A549 treated with ZK216348 at 1 μM for 4 hours (cell line): ENCODE results near the gene PNPLA6. TPM values are rescaled to one million over a fixed set of nuclear protein-coding genes. Genes with fewer than 3 reads are reported as not detected.

Source experiments
- total RNA-seq: library from RNA; stranded (reverse); fragments of 200-300 nt; extraction: Qiagen RNA extraction; gene quantifications from 5 replicates; pipeline ENCODE4 v1.2.3, GENCODE V29; 2022; ENCODE audit warnings: low read depth

Gene PNPLA6
- 20.6 to 42.1 TPM (median 36.0 TPM) in 5 replicates for total RNA-seq

GRCh38 chr19:7535047-7535997 is at the start of gene PNPLA6:
Gene PNPLA6 (plus strand): TSS chr19:7535717. CDS start chr19:7535789, 72 bp downstream.

GRCh38 chr19:7488736-7489353 is 46.7 kb upstream of the PNPLA6 start, which contains the start of gene PEX11G:
Gene PEX11G (minus strand): TSS chr19:7489035. CDS start chr19:7489010, 25 bp downstream.

GRCh38 chr19:7515645-7516151 is 19.8 kb upstream of the PNPLA6 start, which contains the start of gene ZNF358:
Gene ZNF358 (plus strand): TSS chr19:7516103. CDS start chr19:7519243, 3,140 bp downstream.

GRCh38 chr19:7522072-7522922 is 13.2 kb upstream of the PNPLA6 start, which contains the start of gene MCOLN1:
Gene MCOLN1 (plus strand): TSS chr19:7522624. CDS start chr19:7522751, 127 bp downstream.

GRCh38 chr19:7595466-7596133 is 60.1 kb downstream of the PNPLA6 start, which contains the start of gene CAMSAP3:
Gene CAMSAP3 (plus strand): TSS chr19:7595863. CDS start chr19:7596003, 140 bp downstream.

Other genes starting within 250 kb of the PNPLA6 start
- 1.6 to 4.1 TPM (median 2.7 TPM) in 5 replicates for gene INSR, start 241.3 kb upstream of the PNPLA6 start, total RNA-seq
- 39.4 to 76.3 TPM (median 65.4 TPM) in 5 replicates for gene ARHGEF18, start 186.8 kb upstream of the PNPLA6 start, total RNA-seq
- gene PEX11G, start 46.7 kb upstream of the PNPLA6 start, total RNA-seq: 1.6 to 2.7 TPM (median 2.1 TPM) in 5 replicates
- gene ZNF358, start 19.6 kb upstream of the PNPLA6 start, total RNA-seq: 10.7 to 21.1 TPM (median 17.4 TPM) in 5 replicates
- gene MCOLN1, start 13.1 kb upstream of the PNPLA6 start, total RNA-seq: 6.6 to 14.2 TPM (median 13.6 TPM) in 5 replicates
- 2.4 to 6.9 TPM (median 4.3 TPM) in 5 replicates for gene CAMSAP3, start 60.1 kb downstream of the PNPLA6 start, total RNA-seq
- 15.8 to 27.9 TPM (median 26.8 TPM) in 5 replicates for gene XAB2, start 93.8 kb downstream of the PNPLA6 start, total RNA-seq
- 43.5 to 95.4 TPM (median 54.5 TPM) in 5 replicates for gene PET100, start 94.1 kb downstream of the PNPLA6 start, total RNA-seq
- gene PCP2, start 98.0 kb downstream of the PNPLA6 start, total RNA-seq: not detected in 5 replicates
- 26.8 to 46.6 TPM (median 39.2 TPM) in 5 replicates for gene STXBP2, start 101.4 kb downstream of the PNPLA6 start, total RNA-seq
- not detected in 5 replicates for gene RETN, start 133.3 kb downstream of the PNPLA6 start, total RNA-seq
- gene MCEMP1, start 141.4 kb downstream of the PNPLA6 start, total RNA-seq: not detected in 5 replicates
- 43.1 to 110 TPM (median 100 TPM) in 5 replicates for gene TRAPPC5, start 145.1 kb downstream of the PNPLA6 start, total RNA-seq
- not detected in 5 replicates for gene FCER2, start 166.4 kb downstream of the PNPLA6 start, total RNA-seq
- not detected in 5 replicates for gene CLEC4G, start 196.4 kb downstream of the PNPLA6 start, total RNA-seq
- not detected in 5 replicates for gene CD209, start 211.8 kb downstream of the PNPLA6 start, total RNA-seq
- gene CLEC4M, start 227.5 kb downstream of the PNPLA6 start, total RNA-seq: not detected in 5 replicates